ENCODE results near the gene TLE2.
"Not testable (repeated sequence)": the region's sequence is repeated elsewhere in the genome, so short reads cannot be mapped to it uniquely, and the experiment has no call there.

The TLE2 gene

DNA sequence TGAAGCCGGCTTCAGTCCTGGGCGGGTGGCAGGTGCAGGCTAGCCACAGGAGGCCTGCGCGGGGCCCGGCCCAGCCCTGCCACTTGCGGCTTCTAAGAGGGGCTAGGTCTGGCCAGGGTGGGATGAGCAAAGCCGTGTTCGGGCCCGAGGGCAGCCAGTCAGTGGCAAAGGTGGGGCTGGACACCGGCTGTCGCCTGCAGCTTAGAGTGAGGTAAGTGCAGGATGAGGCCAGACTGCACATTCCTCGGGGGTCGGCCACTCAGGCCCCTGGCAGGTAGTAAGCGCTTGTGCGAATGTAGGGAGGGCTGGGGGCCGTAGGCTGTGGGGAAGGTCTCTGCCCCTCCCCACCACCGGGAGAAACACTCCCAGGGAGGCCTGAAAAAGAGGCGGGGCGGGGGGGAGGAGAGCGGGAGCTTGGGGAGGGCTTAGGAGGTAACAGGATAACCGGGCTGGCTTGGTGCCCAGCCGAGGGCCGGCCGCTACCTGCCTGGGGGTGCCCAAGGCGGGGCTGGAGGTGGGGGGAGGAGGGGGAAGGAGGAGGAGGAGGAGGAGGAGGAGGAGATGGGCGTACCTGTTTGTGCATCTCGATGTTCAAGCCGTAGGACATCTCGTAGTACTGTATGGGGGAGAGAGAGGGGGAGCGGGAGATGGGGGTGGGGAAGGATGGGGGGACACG, 26.8 kb upstream of the TLE2 start:
- no peak for DNase-seq (ENCODE audit: low read depth)

DNA sequence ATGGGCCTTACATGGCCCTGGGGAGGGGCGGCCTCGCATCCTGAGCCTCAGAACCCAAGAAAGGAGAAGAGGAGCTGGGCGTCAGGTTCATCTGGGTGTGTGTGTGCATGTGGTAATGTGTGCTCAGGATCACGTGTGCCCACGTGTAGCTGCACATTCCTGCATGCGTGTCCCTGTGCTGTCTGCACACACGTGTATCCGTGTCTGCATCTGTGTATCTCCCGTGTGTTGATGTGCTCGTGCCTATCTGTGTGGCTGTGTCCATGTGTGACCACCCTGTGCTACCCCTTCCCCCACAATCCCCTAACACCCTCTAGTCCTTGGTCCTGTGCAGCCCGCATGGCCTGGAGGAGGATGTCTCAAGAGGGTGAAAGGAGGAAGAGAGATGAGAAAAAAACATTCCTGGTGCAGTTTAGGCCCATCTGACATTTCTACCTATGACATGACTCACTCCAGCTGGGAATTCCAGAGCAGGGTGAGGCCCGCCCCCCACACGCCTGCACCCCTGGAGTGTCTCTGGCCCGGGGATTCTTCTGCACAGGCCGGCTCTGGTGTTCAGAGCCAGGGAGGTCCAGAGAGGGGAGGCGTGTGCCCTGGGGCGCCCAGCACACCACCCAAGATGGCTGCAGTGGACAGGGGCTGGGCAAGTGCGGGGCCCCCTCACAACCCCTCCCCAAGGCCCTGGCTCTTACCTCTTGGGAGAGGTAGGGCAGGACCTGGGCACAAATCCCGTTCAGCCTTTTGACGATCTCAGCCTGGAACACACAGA, 26.1 kb upstream of the TLE2 start:
- DNase-seq (ENCODE audit: low read depth), result no peak

DNA sequence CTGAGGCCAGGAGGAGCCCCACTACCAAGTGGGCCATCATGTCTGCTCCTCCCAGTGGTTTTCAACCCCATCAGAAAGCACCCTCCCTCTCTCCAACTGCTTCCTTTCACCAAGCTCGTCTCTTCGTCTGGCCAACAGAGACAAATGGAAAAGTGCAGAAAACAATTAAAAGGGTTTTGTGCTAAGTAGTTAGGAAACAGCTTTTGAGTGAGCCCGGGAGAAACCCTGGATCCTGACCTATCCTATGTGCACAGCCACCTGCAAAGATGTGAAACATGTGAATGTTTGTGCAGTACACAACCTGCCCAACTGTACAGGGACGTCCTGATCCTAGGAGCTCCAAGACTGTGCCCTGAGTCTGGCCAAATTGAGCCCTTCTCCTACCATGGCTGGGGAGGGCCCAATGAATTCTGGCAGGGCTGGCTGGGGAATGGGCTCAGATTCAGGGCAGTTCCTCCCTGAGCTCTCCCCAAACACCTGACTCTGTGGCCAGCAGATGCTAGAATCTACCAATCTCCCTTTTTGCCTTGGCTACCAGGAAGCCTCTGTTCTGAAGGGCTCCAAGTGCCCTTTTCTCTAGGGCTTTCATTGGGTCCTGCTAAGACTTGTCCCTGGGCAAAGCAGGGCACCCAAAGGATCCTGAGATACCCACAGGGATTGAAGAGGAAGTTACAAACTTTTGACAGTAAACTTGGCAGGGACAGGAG, 25.3 kb upstream of the TLE2 start:
- DNase-seq (ENCODE audit: low read depth), result no peak

DNA sequence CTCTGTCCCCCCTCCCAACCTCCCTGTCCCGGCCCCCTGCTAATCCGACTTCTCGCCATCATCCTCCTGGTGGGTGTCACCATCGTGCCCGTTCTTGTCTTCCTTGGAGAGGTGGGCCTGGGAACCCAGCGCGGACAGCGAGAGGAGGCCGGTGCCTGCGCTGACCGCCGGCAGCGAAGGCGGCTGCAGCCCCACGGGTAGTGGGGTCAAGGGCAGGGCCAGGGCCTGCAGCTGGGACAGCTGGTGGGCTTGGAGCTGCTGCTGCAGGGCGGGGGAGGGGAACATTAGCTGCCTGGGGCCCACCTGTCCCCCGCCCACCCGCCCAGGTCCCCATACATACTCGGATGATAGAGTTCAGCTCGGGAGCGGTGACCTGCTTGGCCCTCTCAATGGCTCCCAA, 24.7 kb upstream of the TLE2 start:
- no peak for DNase-seq (ENCODE audit: low read depth)

DNA sequence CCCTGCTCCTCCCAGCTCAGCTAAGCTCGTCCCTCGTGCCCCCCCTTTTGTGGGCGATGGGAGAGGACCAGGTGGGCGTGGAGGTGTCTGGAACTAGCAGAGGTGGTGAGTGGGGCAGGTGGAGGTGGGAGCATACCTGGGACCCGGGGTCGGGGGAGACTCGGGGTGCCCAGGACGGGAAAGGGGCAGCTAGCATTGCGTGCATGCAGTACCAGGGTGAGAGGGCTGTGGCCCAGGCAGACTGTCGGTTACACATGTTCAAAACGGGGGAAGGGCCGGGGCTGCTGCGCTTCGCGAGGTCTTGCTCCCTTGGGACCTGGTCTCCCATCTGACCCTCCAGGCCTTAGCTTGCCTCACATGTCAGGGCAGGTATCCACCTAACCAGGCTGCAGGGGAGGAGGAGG, 24.1 kb upstream of the TLE2 start:
- no peak for DNase-seq (ENCODE audit: low read depth)

DNA sequence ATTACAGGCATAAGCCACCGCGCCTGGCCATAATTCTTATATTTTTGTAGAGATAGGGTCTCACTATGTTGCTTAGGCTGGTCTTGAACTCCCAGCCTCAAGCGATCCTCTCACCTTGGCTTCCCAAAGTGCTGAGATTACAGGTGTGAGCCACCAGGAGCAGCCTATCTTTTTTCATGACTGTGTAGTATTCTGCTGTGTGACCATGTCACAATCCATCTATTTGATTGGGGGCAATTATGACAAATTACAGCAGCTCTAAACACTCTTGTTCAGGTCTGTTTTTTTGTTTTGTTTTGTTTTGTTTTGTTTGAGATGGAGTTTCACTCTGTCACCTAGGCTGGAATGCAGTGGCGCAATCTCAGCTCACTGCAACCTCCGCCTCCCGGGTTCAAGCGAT, 20.9 kb upstream of the TLE2 start:
- DNase-seq (ENCODE audit: low read depth), result not testable (repeated sequence)

DNA sequence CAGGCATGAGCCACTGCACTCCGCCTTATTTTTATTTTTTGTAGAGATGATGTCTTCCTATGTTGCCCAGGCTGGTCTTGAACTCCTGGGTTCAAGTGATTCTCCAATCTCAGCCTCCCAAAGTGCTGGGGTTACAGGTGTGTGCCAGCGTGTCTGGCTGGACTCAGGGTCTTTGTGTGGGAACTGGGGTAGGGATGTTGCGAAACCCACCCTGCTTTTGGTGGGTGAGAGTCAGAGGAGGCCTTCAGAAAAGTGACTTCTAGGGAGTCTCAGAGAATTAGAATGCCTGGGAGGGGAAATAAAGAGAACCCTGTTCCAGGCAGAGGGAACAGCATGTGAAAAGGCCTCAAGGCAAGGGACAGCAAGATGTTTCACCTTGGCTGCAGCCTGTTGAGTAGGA, 20.0 kb upstream of the TLE2 start:
- DNase-seq (ENCODE audit: low read depth), result no peak

DNA sequence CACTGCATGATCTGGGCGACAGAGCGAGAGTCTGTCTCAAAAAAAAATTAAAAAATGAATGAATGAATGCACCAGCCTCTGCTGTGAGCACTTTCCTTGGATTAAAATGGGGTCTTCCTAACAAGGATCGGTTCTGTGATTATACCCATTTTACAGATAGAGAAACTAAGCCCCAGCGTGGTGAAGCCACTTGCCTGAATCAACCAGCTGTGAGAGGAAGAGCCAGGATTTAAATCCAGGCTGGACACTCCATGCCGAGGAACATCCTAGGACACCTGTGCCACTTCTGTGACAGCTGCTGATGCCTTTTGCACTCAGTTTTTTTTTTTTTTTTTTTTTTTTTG, 19.1 kb upstream of the TLE2 start:
- no peak for DNase-seq (ENCODE audit: low read depth)

DNA sequence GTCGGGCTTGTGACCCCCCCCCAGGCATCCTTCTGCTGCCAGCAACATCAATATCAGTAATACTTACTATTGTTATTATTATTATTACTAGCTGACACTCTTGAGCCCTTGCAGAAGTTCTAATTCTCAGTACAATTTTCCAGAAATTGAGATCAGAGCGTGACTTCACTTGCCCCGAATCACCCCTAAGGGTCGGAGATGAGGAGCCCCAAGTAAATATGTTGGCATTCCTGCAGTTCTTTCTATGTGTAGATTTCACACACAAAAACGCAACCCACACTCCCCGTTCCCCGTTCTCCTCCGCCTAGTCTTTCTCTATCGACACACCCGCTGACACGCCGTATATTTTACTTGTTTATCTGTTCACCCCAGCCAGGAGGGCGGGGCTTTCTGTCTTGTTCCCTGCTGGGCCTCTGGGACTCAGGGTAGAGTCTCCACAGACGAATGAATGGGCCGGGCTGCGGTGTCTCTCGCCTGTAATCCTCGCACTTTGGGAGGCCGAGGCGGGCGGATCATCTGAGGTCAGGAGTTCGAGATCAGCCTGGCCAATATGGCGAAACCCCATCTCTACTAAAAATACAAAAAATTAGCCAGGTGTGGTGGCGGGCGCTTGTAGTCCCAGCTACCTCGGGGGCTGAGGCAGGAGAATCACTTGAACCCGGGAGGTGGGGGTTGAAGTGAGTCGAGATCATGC, 18.6 kb upstream of the TLE2 start:
- DNase-seq (ENCODE audit: low read depth), result no peak

DNA sequence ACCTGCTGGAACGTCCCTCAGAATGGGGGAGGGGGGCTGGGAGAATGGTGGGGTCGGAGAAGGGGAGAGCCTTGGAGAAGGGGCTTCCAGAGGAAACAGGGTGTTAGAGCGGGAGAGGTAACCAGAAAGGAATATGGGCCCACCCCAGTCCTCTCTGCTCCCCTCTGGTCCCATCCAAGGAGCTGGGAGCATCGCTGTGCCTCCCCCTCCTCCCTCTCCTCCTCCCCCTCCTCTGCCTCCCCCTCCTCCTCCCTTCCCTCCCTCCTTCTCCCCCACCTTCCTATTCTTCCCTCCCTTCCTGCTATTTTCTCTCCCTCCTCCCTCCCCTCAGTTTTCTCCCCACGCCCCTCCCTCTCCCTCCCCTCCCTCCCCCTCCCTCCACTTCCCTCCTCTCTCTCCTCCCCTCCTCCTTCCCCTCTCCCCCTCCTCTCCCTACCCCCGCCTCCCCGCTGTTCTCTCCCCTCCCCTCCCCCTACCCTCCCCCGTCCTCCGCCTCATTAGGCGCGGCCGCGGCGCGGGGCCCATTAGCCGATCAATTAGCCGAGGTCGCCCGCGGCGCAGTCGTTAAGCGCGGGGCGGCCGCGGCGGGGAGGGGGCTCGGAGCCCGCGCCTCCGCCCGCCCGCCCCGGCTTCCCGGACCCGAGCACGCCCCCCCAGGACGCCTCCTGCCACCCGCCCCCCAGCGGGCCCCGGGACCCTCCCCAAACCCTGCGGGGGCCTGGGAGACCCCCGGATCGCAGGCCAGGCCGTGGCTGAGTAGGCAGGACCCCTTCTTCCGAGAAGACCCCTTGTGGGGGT, 17.8 kb upstream of the TLE2 start:
- DNase-seq (ENCODE audit: low read depth), result no peak

DNA sequence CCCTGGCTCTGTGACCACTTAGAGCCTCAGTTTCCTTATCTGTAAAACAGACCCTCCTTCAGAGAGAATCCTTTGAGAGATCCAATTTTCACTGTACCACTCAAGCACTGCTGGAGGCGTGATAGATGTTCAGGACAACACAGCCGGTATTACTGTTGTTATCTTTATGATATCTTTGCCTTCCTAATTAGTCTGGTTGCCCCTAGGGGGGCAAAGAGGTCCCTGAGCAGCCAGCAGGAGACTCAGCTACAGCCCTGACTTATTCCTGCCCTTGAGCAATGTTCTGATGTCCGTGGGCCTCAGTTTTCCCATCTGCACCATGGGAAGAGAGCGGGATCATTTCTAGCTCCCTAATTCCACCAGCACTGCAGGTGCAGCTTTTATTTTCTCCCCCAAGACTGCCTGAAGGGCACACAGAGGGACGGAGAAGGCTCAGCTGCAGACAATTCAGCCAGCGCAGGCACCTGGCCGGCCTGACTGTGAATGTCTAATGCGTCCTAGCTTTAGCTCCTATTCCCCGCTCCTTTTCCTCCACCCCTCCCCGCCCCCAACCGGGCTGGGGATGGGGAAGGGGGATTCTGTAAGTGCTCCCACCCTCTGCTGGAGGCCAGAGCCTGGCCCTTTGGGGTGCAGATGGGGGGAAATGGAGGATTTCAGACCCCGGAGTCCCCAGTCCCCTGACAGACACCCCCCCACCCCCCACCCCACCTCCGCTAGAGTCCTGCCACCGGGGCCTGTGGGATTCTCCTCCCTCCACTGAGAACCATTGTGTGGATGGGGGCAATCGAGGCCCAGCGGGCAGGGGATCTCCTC, 17.0 kb upstream of the TLE2 start:
- DNase-seq (ENCODE audit: low read depth), result no peak

DNA sequence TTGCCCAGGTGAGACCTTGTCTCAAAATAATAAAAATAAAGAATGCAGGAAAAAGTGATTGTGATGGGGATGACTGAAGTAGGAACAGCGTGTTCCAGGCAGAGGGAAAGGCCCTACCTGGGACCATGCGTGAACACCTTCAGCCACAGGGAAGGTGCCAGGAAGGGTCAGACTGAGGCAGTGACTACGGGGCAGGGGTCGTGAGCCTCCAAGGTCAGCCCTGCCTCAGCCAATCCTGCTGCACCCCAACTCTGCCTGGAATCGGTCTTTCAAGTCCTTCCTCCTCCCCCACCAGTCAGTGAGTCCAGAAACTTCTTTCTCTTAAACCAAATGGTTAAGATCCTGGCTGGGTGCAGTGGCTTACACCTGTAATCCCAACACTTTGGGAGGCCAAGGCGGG, 16.1 kb upstream of the TLE2 start:
- no peak for DNase-seq (ENCODE audit: low read depth)

DNA sequence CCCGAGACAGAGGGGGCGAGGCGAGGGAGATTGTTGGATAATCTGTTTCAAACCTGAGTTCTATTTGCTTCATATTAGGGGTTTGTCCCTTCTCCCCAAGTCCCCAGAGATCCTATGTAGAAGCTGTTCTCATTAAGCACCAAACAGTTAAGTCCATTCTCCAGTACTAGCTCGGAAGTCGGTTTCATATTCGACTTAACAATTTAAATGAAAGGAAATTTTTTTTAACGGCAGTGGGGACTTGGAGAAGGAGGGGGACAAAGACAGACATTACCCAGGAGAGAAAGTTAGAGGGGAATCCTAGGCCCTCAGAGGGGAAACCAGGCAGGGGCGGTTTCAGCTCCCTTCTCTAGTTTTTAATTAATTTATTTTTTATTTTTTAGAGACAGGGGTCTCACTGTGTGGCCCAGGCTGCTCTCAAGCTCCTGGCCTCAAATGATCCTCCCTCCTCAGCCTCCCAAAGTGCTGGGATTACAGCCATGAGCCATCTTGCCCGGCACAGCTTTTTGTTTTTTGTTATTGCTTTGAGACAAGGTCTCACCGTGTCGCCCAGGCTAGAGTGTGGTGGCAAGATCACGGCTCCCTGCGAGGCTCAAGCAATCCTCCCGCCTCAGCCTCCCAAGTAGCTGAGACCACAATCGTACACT, 13.7 kb upstream of the TLE2 start:
- no peak for DNase-seq (ENCODE audit: low read depth)

DNA sequence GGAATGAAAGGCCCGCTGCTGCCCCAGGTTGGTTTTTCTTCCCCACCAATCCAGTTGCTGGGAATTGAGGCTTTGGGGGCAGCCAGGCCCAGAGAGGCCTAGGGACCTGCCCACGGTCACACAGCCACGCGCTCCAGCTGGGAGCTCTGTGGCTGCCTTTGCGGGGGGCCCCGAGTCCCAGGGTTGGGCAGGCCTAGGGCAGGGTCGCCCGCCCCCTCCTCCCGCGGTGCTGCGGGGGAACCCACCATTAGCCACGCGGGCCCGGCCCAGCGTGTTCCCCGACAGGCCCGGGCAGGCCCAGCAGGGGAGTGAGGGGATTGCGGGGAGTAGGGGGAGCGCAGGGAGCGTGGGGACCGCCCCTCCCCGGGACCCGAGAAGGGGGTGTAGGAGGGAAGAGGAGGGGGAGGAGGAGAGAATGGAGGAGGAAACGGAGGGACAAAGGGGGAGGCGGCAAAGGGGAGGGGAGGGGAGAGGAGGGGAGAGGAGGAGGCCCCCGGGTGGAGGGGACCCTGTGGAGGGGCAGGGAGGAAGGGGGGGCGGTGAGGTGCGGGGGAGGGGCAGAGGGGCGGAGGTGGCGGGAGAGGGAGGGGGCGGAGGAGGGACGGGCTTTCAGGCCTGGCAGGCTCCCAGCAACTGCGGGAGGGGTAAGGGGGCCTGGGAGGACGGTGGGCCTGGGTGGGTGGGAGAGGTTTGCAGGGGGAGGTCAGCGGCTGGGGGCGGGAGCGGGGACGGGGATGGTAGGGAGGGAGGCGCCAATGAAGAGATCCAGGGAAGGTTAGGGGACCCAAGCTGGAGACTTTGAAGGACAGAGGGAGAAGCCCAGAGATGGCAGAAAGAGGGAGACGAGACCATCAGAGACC, 12.9 kb upstream of the TLE2 start:
- no peak for DNase-seq (ENCODE audit: low read depth)

DNA sequence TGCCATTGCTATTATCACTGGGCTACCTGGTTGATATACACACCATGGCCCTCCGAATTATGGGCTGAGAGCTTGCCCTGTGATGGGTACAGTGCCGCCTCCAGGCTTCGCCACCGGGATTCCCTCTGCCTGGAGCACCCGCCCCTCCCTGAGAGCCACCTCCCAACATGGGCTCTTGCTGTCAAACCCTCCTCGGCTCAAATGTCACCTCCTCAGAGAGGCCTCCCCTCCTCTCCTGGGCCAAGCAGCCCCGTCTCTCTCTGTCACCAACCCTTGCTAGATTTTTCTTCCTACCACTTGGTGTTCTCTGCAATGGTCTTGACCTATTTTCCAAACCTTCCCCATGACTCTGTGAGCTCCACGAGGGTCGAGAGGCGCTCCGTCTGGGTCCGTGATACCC, 12.2 kb upstream of the TLE2 start:
- DNase-seq (ENCODE audit: low read depth), result no peak

DNA sequence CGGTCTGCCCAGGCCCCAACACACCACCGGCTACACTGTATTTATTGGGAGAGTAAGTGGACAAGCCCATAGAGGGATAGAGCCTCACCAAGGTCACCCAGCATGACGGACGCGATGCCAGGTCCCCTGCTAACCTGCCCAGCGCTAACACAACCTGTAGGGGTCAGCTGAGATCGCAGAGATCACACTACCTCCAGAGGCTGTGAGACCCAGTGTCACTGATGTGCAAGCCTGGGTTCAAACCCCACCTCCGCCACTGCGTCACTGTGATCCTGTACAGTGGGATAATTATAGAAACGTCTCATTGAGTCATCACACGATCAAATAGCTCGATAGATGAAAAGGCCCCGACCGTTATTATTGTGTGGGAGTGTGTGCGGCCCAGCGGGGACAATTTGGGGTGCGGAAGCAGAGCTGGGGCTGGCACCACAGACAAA, 10.6 kb upstream of the TLE2 start:
- DNase-seq (ENCODE audit: low read depth), result no peak

DNA sequence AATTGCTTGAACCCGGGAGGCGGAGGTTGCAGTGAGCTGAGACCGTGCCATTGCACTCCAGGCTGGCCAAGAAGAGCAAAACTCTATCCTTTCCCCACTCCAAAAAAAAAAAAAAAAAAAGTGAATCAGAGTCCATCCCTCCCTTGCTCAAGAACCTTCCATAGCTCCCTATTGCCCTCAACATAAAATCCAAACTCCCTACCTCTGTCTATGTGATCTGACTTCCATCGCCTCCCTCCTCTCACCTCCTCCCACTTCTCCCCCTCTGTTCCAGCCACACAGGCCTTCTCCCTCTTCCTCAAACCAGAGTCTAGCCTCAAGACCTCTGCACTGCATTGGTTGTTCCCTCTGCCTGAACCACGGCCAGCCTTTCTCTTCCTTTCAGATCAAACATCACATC, 10.0 kb upstream of the TLE2 start:
- no peak for DNase-seq (ENCODE audit: low read depth)

DNA sequence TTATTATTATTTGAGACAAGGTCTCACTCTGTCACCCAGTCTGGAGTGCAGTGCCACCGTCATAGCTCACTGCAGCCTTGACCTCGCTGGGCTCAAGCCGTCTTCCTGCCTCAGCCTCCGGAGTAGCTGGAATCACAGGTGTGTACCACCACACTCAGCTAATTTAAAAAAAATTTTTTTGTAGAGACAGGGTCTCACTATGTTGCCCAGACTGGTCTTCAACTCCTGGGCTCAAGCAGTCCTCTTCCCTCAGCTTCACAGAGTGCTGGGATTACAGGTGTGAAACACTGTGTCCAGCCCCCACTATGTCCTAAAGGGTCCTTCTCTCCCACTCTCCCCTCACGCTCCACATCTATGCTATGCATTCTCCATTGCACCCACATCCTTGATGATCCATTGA, 9.1 kb upstream of the TLE2 start:
- no peak for DNase-seq (ENCODE audit: low read depth)

DNA sequence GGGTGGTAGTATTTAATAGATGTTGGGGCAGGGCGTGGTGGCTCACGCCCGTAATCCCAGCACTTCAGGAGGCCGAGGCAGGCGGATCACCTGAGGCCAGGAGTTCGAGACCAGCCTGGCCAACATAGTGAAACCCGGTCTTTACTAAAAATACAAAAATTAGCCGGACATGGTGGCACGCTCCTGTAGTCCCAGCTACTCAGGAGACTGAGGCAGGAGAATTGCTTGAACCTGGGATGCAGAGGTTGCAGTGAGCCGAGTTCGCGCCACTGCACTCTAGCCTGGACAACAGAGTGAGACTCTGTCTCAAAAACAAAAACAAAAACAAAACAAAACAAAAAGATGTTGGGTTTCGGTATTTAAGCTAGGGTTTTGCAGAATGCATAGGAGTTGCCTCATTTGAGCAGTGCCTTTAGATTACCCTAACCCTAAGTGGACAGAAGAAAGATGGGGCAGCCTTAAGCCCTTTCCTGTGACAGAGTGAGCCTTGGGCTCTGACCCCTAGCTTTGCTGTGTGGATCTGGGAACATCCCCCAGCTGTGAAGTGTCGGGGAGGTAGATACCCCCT, 8.0 kb upstream of the TLE2 start:
- not testable (repeated sequence) for DNase-seq (ENCODE audit: low read depth)
